ENCODE results near the gene TSPAN9.

Gene TSPAN9

DNA sequence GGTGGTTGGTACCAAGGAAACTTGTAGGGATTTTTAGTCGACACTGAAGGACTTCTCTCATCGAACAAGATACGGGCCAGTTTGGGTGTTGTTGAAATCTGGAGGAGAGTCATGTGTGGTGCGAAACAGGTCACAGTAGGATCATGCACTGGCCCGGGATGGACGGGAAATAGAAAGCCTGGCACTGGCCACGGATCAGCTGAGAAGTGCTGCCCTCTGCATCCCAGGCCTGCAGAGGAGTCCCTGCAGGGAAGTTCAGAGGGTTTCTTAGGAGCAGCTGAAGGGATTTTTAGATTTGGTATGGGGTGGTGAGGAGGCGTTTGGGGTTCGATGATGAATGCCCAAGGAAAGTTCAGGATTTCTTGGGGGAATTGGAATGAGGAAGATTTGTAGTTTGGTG lies 63.1 kb downstream of the TSPAN9 start:
- Histone ChIP-seq H3K4me2 (no peak overlapping the region), H3K4me3 (no peak overlapping the region), H3K36me3 (no peaks in the 10 kb centered on the region), H3K9ac (no peak overlapping the region), H4K20me1 (peaks cover 0 to 87% (median 24%) of the 10 kb centered on the region in 11 experiments; a peak in 15 of 22 replicates), H3K27me3 (peaks cover 0 to 72% (median 0%) of the 10 kb centered on the region in 11 experiments; a peak in 5 of 22 replicates), H3K27ac (no peak overlapping the region), H3K4me1 (peaks cover 8 to 48% (median 32%) of the 10 kb centered on the region in 10 experiments; a peak in 17 of 20 replicates), H3K9me3 (replicated peaks in 1 of 11) (no peaks in the 10 kb centered on the region)
- no peak for TF ChIP-seq Cebpa-rat (IDR thresholded peaks at IDR 0.05)

DNA sequence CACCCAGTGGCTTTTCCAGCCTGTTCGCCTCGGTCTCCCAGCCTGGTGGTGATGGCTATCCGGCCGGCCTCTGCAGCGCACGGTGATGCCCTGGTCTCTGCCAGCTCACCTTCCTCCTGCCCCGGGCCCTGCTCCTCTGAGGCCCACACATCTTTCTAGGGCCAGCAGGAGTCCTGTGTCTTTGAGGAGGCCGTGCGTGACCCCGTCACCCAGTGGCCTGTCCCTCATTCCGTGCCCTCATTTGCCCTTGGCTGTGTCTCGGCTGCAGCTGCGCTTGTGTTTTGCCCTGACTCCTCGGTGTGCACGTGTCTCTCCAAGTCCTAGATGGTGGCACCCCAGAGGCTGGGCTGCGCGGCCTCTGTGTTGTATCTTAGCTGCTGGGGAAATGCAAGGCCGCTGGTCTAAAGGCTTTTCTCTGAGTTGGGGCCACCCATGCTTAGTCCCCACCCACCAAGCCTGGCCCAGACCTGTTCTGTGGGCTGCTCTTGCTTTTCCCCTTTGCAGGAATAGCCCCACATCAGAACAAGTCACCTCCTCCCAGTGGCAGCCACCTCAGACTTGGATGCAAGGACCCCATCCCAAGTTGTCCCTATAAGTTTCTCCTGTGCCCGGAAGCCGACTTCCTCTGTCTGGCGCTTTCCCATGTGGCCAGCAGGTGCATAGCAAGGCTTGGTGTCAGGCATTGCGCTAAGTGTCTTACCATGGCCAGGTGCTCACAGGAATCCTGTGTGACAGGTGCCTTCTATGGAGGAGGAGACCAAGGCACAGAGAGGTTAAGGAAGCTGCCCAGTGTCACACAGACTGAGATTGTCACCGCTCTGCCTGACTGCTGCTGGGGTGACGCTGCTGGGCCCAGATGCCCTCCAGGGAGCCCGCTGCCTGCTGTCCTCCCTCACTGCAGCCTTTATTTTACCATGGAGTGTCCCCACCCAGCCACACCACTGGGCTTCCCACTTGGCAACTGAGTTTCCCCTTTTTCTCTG lies 64.5 kb downstream of the TSPAN9 start:
- no peaks in the 10 kb centered on the region for H3K36me3 ChIP-seq
- peak overlapping the region in 1 of 11 experiments; percentile 3; a peak in 1 of 22 replicates for H3K4me2 ChIP-seq
- H3K4me1 ChIP-seq = peaks cover 8 to 48% (median 31%) of the 10 kb centered on the region in 10 experiments; a peak in 17 of 20 replicates
- TF ChIP-seq Cebpa-rat (IDR thresholded peaks at IDR 0.05) = no peak
- no peak overlapping the region; a peak in 1 of 22 replicates for H3K9ac ChIP-seq
- no peak overlapping the region for H3K4me3 ChIP-seq
- H3K27ac ChIP-seq = no peak overlapping the region
- peaks cover 0 to 87% (median 16%) of the 10 kb centered on the region in 11 experiments; a peak in 14 of 22 replicates for H4K20me1 ChIP-seq
- peaks cover 0 to 70% (median 0%) of the 10 kb centered on the region in 11 experiments; a peak in 5 of 22 replicates for H3K27me3 ChIP-seq
- no peaks in the 10 kb centered on the region for H3K9me3 ChIP-seq (replicated peaks in 1 of 11)

DNA sequence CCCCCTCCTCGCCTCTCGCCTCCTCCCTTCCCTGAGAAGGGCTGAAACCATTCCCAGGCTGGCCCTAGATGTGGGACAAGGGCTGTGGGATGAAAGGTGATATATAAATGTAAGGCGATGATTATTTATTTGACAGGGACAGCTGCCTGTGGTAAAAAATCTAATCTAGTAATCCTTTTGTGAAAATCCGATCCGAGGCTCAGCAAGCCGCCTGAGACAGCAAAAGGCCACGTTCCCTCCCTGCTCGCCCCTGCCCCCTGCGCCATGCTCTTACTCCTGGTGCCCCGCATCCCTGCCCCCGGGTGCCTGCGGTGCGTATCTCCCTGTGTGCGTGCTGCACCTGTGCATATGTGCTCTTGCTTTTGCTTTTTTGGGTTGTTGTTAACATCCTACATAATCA lies 65.2 kb downstream of the TSPAN9 start:
- Histone ChIP-seq H3K36me3 (no peaks in the 10 kb centered on the region), H3K4me1 (peaks cover 1 to 40% (median 24%) of the 10 kb centered on the region in 10 experiments; a peak in 17 of 20 replicates), H3K4me2 (peak overlapping the region in 1 of 11 experiments; percentile 3; a peak in 1 of 22 replicates), H3K9me3 (replicated peaks in 1 of 11) (no peaks in the 10 kb centered on the region), H3K4me3 (no peak overlapping the region), H3K9ac (no peak overlapping the region), H3K27ac (no peak overlapping the region), H4K20me1 (peaks cover 0 to 84% (median 10%) of the 10 kb centered on the region in 11 experiments; a peak in 12 of 22 replicates), H3K27me3 (peaks cover 0 to 68% (median 0%) of the 10 kb centered on the region in 11 experiments; a peak in 5 of 22 replicates)
- TF ChIP-seq Cebpa-rat (IDR thresholded peaks at IDR 0.05) = no peak

DNA sequence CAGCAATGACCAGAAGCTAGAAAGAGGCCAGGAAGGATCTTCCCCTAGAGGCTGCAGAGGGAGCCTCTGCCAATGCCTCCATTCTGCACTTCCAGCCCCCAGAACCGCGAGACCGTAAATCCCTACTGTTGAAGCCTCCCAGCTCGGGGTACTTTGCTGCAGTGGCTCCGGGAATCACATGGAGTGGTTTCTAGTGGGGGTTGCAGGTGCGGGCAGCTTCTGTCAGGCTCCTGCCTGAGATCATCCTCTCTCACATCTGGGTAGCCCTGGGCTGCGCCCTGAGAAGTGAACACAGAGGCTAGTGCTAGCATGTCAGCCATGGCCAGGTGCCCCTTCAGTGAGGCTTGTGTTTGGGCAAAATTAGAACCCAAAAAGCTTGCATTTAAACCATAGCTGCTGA lies 67.3 kb downstream of the TSPAN9 start:
- Histone ChIP-seq H3K9me3 (replicated peaks in 1 of 11) (no peaks in the 10 kb centered on the region), H3K36me3 (no peaks in the 10 kb centered on the region), H3K4me1 (peaks cover 0 to 19% (median 3%) of the 10 kb centered on the region in 10 experiments; a peak in 11 of 20 replicates), H4K20me1 (peaks cover 0 to 84% (median 16%) of the 10 kb centered on the region in 11 experiments; a peak in 12 of 22 replicates), H3K27ac (no peak overlapping the region), H3K9ac (no peak overlapping the region), H3K27me3 (peaks cover 0 to 56% (median 0%) of the 10 kb centered on the region in 11 experiments; a peak in 3 of 22 replicates), H3K4me2 (no peak overlapping the region), H3K4me3 (no peak overlapping the region)
- TF ChIP-seq Cebpa-rat (IDR thresholded peaks at IDR 0.05) = no peak

DNA sequence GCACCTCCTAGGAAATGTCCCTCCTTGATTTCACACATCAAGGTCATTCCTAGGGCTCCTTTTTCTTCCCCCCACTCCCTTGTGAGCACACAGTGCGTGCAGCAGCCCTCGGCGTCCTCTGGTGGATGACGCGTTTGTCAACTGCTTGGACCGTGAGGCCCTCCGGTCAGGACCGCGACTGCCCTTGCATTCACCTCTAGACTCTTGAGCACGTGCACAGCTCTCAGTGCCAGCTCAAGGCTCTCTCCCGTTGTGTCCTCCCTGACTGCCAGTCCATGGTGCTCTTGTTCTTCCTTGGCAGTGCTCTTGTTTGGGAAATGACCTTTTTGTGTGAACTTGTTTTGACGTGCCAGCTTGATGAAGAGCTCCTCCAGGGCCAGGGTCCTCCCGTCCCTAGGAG lies 67.9 kb downstream of the TSPAN9 start:
- H3K9ac ChIP-seq = no peak overlapping the region
- peaks cover 0 to 53% (median 0%) of the 10 kb centered on the region in 11 experiments; a peak in 3 of 22 replicates for H3K27me3 ChIP-seq
- H3K9me3 ChIP-seq (replicated peaks in 1 of 11) = no peaks in the 10 kb centered on the region
- no peak overlapping the region for H3K4me2 ChIP-seq
- no peak for TF ChIP-seq Cebpa-rat (IDR thresholded peaks at IDR 0.05)
- H3K36me3 ChIP-seq = no peaks in the 10 kb centered on the region
- peaks cover 0 to 84% (median 16%) of the 10 kb centered on the region in 11 experiments; a peak in 11 of 22 replicates for H4K20me1 ChIP-seq
- no peak overlapping the region for H3K27ac ChIP-seq
- peaks cover 0 to 15% (median 0%) of the 10 kb centered on the region in 10 experiments; a peak in 5 of 20 replicates for H3K4me1 ChIP-seq
- no peak overlapping the region for H3K4me3 ChIP-seq

DNA sequence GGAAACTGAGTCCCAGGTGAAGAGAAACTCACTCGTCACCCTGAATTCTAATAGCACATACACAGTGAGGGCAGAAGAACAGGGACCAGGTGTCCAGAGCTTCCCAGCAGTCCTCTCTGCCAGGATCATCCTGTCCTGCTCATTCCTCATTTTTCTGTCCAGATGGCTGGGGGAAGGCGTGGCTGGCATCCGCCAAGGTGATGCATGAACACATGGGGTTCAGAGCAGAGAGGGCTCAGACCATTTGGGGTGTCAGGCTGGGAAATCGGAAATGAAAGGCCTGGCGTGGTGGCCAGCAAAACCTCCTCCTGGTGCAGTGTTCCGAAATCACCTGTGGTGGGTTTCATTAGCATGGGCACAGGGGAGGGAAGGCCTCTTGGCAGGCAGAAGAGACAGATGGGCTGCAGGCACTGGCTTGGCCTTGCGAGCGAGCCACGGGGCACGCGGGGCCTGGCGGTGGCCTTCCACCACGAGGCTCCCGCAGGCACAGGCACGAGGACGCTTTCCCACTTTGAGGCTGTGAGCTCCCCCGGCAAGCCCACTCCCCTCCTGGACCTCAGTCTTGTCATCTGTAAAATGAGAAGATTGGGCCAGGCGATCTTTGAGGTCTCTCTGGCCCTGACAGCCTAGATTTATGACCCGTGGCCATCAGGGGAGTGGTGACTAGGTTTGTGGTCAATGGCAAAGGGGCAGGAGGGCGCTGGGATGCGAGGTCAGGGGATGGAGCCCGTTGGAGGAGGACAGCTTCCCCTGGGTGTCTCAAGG lies 68.5 kb downstream of the TSPAN9 start:
- Histone ChIP-seq H3K4me1 (peaks cover 0 to 19% (median 0%) of the 10 kb centered on the region in 10 experiments; a peak in 7 of 20 replicates), H4K20me1 (peaks cover 0 to 84% (median 16%) of the 10 kb centered on the region in 11 experiments; a peak in 11 of 22 replicates), H3K27ac (no peak overlapping the region), H3K36me3 (no peaks in the 10 kb centered on the region), H3K27me3 (peaks cover 0 to 53% (median 0%) of the 10 kb centered on the region in 11 experiments; a peak in 3 of 22 replicates), H3K4me3 (no peak overlapping the region), H3K4me2 (peak overlapping the region in 2 of 11 experiments; percentile 19 to 35; a peak in 3 of 22 replicates), H3K9ac (no peak overlapping the region), H3K9me3 (replicated peaks in 1 of 11) (no peaks in the 10 kb centered on the region)
- TF ChIP-seq Cebpa-rat (IDR thresholded peaks at IDR 0.05) = no peak

DNA sequence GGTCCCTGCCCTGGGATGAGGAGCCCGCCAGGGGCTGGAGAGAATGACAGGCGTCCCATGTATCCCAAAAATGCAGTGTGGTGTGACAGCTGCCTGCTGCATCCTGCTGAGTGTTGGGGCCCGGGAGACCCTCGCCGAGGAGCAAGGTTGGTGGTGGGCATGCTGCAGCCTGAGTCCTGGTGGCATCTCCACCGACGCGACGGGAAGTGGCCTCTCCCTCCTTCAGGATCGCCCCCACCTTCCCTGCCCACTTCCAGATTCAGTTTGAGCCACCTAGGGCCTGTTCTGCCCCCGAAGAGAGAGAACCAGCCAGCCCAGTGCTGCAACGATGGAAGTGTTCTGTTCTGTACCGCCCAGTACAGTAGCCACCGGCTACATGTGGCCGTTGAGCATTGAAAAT lies 70.1 kb downstream of the TSPAN9 start:
- no peak overlapping the region for H3K27ac ChIP-seq
- H3K27me3 ChIP-seq = peaks cover 0 to 44% (median 0%) of the 10 kb centered on the region in 11 experiments; a peak in 3 of 22 replicates
- H3K36me3 ChIP-seq = no peaks in the 10 kb centered on the region
- no peak overlapping the region for H3K4me2 ChIP-seq
- no peak for TF ChIP-seq Cebpa-rat (IDR thresholded peaks at IDR 0.05)
- no peak overlapping the region for H3K4me3 ChIP-seq
- no peak overlapping the region for H3K9ac ChIP-seq
- H4K20me1 ChIP-seq = peaks cover 0 to 79% (median 9%) of the 10 kb centered on the region in 11 experiments; a peak in 11 of 22 replicates
- peaks cover 0 to 31% (median 14%) of the 10 kb centered on the region in 10 experiments; a peak in 15 of 20 replicates for H3K4me1 ChIP-seq
- H3K9me3 ChIP-seq (replicated peaks in 1 of 11) = no peaks in the 10 kb centered on the region

DNA sequence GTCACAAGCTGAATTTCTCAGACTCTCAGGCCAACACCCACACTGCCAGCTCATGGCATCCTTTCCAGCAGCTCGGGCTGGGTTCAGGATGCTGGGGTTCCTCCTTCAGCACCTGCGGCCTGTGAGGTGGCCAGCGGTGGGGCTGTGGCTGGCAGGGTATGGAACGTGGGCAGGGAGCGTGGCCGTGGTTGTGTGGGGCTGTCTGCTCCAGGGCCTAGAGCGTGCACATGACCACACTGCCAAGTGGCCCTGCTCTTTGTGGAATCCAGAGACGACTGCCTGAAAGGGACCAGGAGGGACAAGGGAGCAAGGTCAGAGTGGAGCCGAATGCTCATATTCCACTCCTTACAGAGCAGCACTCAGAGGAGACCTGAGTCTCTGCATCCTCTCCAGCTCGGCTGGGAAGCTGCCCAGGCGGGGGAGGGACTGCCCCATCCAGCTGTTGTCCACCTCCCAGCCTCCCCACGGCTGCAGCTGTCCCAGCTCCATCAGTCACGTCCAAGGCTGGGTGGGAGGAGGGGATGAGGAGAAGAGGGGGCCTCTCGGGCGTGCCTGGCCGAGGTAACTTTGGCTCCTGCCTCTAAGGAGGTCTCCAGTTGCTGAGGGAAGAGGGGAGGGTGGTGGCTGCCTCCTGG lies 71.3 kb downstream of the TSPAN9 start:
- Histone ChIP-seq H3K27me3 (peaks cover 0 to 39% (median 0%) of the 10 kb centered on the region in 11 experiments; a peak in 3 of 22 replicates), H3K4me1 (peaks cover 0 to 37% (median 24%) of the 10 kb centered on the region in 10 experiments; a peak in 16 of 20 replicates), H3K4me3 (no peak overlapping the region), H3K36me3 (no peaks in the 10 kb centered on the region), H3K9ac (no peak overlapping the region), H4K20me1 (peaks cover 0 to 73% (median 7%) of the 10 kb centered on the region in 11 experiments; a peak in 10 of 22 replicates), H3K27ac (no peak overlapping the region), H3K9me3 (replicated peaks in 1 of 11) (no peaks in the 10 kb centered on the region), H3K4me2 (no peak overlapping the region)
- TF ChIP-seq Cebpa-rat (IDR thresholded peaks at IDR 0.05) = no peak
